Nucleus accumbens (tissue), 56 donors: ENCODE measurements around the gene MROH2A.
A peak's percentile ranks its signal among the peaks of the same experiment; 100 is the strongest.

Experiments
- DNase-seq, 56 donors: peaks; one replicate each; lab custom pipeline; 2025; lab: John Stamatoyannopoulos, UW

MROH2A gene

DNA sequence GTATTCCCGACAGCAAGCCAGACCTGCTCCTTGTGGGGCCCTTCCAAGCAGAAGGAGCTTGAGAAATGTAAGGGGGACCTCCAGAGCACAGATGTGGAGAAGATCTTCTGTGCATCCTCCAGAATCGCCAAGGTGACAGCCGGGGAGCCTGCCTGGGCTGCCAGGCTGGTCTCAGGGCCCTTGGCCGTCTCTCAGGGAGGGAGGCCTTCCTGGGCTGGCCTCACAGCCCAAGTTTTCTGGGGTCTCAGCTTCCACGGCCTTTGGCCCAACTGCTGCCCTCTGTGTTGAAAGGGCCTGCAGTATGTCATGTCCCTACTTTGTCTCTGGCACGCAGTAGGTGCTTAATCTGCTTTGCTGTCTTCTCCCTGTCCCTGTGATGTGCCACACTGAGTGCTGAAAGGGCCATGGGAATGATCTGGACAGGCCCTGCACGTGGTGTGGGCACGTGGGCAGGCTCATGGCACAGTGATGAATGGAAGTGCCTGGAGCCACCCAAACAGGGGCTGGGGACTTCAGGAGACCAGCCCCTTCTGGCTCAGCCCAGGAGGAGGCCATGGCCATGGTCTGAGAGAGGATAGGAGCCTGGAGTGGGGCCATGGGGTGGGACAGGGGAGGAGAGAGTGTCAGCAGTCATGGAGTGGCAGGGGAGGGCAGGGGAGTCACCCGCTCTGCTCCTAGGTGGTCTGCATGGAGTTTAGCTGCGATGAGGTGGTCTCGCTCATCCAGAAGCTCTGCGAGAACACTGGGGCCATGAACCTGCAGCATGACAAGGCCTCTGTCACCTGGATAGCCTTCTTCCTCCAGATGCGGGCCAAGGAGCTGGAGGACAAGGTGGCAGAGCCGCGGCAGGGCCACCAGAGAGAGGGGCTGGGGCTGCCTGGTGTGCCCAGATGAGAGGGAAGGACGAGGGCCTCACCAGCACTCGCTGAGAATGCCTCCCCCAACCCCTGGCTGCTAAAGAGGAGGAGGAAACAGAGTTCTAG is 40.8 kb downstream of the MROH2A start:
- DNase-seq = no peak

DNA sequence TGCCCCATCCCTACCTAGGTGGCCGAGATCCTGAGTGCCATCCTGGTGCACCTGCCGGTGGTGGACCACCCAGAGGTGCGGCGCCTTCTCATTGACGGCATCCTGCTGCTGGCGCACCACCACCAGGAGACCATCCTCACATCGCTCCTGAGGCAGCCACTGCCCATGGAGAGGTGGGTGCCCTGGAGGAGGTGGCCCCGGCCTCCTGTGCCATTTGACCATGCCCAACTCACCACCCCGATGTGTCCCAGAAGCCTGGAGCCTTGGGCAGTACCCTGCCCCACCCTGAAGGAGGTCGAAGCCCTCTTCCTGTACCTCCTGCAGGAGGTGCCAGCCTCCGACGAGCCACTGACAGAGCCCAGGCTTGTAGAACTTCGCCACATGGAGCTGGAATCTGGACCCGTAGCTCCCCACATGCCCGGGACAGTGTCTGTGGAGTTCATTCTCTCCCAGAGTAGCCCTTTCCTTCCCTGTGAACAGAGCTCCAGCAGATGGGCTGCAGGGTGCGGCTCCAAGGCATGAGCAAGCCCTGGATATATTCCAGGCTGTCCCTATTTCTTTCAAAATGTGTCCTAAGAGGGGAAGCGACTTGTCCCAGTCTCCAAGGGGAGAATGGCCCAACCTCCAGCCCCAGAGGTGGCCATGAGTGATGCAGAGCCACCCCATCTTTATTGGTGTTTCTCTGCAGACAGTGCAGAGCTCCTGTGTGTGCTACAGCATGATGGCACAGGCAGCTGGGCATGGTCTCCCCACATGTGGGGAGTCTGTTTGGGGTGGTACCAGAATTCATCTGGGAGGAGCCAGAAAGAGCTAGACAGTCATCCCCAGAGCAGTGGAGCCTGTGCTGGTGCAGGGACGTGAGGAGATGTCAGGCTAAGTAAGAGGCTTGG is 42.0 kb downstream of the MROH2A start:
- DNase-seq = no peak

DNA sequence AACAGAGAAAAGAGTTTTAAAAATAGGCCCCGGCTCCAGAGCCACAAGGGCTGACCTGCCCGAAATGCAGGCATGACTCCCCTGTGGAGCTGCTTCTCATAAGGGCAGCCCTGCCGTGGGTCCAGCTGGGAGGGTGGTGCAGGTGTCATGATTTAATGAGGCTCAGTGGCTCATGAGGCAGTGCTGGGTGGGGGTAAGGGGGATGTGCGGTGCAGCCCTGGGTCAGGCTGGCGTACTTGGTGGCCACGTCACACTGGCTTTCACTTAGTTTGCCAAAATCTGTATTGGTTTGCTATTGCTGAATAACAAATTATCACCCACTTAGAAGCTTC is 42.6 kb downstream of the MROH2A start:
- DNase-seq = no peak

DNA sequence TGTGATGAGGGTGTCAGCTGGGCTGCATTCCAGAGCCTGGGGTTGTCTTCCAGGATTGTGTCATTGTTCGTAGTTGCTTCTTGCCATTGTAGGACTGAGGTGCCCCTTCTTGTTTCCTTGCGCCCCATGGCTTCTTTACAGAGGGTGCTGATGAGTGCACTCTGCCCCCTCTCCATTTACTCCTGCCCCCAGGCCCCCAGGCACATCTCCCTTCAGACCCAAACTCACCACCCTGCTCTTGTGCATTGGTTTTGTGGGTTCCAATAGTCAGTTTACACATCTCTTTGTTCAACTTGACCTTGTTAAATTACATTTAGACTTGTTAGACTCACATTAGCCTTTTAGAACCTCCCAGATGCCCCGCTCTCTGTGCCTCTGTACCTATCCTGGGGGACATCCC is 43.1 kb downstream of the MROH2A start:
- DNase-seq = no peak

DNA sequence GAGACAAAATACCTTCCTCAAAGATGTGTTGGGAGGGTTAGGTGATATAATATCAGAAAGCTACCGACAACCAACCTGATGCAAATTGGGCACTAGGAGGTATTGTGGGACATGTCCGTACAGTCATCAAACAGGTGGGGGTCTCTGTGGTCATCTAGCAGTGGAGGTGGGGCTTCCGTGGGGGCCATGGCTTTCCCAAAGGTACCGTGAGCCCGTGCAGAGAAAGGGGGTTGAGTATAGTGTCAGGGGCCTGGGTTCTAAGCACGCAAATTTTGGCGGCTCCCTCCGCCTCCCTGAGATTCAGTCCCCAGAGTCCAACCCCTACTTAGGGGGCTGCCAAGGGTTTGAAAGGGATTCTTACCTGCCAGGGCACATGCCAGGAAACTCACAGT is 43.6 kb downstream of the MROH2A start:
- no peak for DNase-seq

DNA sequence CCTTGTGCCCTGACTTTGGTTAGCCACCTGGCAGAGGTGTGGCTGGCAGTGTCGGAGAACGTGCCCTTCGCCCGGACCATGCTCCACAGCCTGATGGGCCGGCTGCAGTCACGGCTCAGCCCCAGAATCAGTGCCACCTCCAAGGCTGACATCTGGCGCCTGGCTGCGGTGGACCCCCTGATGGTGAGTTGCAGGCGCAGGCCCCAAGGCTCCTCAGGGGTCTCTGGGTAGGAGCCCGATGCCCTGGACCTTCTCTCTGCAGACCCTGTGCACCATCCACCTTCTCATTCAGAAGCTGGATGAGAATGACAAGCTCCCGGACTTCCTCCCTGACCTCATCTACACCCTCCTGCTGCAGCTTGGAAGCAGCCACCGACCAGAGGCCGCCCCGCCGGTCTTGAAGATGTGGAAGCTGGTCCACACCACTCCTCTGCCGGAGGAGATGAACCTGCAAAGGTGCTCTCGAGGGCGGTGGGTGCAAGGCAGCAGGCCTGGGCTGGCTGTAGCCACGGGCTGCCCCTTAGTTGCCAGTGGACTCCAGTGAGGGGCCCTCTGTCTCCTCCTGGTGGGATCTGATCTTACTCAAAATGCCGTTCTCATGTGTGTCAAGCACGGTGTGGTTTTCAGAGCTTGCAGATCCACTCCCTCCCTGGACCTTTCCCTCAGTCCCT is 44.1 kb downstream of the MROH2A start:
- DNase-seq = no peak

DNA sequence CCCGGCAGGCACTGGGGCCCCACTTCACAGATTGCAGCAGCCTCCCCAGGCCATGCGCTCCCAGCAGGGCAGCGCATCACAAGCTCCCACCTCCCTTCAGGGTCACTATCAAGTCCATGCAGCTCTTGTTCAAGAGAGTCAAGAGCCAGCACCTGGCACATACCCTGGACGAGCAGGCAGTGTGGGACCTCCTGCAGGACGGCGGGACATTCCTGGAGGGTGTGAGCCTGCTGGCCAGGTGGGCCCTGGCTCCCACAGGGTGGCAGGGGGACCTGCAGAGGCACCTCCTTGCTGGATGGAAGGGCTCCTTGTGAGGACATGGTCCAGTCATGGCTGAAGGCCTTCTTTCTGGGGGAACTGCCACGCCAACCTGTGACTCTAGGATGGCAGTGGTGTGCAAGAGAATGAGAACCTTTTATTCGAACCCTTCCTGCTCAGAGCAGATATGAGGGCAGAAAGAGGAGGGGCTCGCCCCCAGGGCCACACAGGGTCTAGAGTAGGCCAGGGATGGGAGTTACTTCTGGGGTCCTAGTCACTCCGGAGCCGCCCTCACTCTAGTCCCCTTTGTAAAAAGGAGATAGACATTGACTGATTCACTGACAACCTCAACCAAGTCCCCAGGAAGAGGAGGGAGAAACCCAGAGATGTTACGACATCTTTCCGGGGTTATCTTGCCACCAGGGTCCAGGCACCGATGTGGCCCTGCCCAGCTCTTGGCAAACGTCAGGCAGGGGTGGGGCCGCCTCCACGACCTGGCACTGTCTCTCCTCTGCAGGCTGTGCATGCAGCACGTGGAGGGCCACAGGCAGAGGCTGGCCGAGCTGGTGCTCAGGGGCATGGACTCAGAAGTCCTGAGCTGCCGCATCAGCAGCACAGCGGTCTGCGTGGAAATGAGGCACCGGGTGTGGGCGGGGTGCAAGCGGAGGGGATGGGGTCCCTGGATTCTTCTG is 44.9 kb downstream of the MROH2A start:
- DNase-seq = no peak

DNA sequence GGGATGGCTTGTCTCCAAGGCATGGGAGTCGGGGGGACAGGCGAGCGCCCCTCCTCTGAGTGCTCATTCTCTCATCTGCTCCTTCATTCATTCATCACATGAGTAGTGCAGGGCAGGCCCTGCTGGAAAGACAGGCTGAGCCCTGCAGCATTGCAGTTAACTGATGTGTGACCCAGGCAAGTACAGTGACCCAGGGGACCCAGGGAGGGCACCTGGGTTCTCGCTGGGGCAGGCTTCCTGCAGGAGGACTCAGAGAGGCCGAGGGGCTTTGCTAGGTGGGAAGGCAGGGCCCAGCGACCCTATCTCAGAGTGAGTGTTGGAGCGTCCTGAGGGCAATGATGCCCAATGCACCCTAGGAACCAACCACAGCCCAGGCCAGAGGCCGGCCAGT is 45.6 kb downstream of the MROH2A start:
- DNase-seq = no peak

DNA sequence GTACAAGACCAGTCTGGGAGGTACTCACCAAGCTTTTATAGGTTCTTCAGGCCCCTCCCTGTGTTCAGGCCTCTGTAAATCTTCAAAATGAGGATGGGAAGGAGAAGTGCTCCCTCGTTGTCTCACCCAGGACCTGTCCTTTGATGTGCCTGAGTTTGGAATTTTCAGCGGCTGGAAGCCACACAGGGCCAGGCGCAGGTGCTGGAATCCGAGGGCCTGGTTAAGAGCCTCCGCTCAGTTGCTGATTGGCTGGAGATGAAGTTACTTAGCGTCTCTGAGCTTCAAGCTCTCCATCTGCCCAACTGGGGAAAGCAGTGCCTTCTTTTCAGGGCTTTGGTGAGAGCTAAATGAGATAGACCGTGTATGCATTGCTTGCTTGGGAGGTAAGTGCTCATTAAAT is 46.2 kb downstream of the MROH2A start:
- DNase-seq = no peak

DNA sequence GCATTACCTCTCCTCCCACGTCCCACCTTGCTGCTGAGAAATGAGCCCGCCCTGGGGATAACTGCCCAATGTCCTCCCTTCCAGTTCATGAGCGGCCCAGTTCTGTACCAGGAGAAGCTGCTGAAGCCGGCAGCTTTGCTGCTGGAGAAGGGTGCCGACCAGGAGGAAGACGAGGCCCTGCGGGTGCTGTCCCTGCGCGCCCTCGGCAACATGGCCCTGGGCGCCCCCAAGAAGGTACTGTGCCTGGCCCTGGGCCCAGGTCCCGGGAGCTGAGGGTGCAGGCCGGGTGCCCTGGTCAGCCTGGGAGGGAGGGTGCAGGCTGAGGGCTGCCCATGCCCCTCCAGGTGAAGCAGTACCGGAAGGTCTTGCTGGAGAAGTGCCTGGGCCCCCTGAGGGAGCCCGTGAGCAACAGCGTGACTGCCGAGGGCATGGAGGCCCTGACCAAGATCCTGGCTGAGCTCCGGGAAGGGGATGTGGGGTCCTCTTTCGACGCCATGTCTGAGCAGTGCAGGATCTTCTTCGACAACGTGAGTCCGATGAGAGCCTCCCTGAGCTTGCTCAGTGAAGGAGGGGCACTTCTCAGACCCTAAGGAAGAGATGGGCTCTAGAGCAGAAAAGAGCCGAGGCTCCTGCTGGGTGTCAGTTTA is 50.5 kb downstream of the MROH2A start:
- no peak for DNase-seq

DNA sequence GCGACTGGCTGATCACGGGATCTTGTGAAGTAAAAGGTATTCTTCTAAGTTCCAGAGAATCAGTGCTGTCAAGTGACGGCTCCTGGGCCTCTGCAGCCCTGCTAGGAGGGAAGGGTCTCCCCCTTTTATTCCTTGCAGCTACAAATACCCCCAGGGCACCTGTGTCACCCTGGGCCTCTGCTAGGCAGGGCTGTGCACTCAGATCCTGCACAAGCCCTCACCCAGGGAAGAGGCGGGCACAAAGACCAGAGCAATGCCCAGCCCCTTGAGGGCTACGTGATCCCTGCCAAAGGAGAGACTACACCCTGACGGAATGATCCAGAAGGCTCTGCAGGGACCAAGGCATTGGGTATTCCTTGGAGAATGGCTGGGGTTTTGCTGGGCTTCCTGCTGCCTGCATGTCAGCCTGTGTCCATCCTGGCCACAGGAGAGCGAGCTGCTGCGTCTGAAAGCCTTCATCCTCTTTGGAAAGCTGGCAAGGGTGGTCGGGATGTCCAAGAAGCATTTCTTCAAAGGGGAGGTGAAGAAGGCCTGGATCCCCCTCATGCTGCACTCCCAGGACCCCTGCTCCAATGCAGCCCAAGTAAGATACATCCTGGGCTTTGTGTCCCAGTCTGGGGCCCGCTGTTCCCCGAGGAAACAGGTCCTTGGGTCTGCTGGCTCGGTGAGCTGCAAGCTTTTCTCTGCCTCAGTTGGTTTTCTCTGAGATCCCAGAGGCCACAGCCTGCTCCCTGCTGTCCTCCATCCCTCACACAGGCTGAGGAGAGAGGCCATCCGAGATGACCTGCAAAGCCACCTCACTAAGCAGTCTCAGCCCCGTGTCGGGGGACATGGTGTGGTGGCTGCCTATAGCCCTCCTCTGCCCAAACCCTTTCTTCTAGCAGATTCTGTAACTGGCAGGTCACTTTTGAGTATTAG is 51.3 kb downstream of the MROH2A start:
- DNase-seq = no peak

DNA sequence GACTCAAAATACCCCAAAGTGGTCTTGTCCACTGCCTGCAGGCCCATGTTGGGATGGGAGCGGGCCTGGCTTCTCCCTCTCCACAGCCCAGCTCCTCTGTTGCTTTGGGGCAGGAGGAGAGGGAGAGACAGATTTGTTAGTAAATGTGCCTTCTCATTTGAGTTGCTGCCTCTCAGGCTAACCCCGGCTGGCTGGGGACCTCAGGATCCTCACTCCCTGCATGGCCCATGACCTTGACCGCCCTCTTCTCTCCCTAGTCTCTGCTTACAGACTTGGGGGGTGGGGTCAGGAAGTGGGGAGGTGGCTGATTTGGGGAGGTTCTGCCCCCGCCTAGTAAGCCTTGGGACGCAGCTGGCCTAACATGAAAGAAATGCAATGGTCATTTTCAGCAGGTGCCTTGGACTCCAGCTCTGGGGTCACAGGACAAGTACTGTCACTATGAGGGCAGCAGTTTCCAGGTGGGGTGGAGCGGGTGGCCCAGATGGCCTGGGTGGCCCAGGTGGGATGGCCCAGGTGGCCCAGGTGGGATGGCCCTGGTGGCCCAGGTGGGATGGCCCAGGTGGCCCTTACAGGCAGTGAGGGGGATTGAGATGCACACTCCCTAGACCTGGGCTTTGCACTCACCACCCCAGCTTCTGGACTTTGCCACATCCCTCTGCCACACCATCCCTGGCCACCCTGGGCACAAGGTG is 52.1 kb downstream of the MROH2A start:
- no peak for DNase-seq

DNA sequence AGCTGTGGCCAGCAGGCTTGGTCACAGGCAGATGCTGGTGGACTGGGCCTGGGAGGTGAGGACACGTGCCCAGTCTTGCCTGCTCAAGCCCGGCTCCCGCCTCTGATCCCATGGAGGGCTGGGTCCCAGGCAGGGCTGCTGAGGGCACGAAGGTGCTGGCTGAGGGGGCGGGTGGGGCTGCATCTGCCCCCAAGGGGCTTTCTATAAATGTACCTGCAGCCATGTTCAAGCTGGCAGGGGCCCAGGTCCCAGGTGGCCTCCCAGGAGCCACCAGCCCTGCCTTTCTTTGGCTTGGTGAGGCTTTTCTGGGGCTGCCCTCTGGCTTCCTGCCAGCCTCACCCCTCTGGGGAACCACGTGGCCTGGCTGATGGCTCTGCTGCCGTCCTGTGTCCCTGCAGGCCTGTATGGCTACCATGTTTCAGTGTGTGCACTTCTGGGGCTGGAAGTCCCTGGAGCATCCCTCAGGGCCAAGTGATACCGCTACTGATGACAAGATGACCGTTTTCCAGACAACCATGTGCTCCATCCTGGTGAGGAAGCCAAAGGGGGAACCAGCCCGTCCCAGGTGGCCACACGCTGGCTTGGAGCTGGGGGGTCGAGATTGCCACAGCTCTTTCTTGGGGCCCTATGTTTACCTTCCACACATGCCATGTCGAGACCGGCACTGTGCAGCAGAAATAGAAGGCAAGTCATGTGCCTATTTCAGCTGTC is 53.0 kb downstream of the MROH2A start:
- no peak for DNase-seq

DNA sequence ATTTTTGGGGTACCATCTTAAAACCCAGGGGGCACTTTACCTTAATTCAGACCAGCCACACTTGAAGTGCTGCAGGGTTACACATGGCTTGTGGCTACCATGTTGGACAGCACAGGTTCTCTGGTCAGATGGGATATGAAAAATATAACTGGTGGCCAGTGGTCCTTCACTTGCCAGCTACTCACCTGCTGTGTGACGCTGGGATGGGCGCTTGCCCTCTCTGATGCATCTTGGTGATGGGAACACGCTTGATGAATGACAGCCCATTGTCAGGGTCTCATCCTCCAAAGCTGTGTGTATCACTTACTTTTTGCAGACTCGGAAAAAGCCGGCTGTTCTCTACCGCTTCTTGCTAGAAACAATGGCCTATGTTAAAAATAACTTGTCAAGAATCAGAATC is 53.7 kb downstream of the MROH2A start:
- no peak for DNase-seq

DNA sequence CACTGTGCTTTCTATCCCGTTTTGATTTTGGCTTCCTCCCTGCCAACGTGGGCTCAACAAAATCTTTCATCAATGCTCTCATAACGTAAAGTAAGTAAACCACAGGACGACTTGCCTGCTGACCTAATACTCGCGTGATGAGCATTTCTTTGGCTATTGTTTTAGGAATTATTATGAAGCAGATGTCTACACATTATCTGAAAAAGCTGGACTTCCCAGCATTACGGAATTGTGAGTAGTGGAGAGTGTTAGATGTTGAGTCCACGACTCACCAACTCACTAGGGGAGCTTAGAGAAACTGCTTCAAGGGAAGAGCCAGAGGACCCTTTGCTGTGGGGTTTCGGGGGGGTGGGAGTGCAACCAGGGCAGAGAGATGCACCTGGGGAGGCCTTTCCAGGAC is 54.3 kb downstream of the MROH2A start:
- DNase-seq = no peak

DNA sequence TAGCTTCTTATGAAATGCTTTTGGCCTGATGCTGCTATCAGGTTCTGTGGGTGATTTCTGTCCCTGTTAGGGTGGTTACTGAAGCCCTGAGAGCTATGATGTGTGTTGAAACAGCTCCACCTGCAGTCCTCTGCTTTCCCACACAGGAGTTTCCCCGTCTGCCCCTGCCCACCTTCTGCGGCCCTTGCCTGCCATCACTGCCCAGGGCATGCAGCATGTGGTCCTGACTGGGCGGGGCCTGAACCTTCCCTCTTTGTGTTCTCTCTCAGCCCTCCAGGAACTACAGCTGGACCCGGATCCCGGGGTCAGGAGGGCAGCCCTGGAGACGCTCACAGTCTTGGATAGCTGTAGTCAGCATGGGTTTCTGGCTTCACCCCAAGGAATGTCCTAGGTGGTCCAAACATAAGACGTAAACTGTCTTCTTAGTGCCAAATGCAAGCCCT is 54.8 kb downstream of the MROH2A start:
- DNase-seq = peak in 1 of 56 donors; percentile 1

DNA sequence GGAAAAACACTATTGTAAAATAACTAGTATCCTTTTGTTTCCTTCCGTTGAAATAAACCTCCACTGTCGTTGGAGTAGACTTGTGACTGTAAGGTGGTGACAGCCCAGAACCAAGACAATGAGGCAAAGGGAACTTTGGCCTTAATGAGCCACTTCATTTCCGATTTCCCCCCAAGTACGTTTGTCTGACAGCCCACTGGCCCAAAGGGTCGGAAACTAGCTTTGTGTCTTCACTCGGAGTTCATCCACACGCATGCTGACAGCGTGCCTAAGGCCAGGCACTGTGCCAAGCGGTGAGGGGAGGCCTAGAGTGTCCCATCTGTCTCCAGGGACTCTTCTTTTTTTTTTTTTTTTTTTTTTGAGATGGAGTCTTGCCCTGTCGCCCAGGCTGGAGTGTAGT is 55.2 kb downstream of the MROH2A start:
- DNase-seq = no peak
